Measurements from ENCODE around the gene NLRP1. TPM values are rescaled to one million over a fixed set of nuclear protein-coding genes. Genes with fewer than 3 reads are reported as not detected.
A peak's percentile ranks its signal among the peaks of the same experiment; 100 is the strongest.

Gene NLRP1
- total and polyA plus RNA-seq, 10 of the 15 experiments (the other 5 are each of a cell fraction or from before 2014, with no cell fraction given) = 2.8 to 21.8 (median 11.9) TPM

DNA sequence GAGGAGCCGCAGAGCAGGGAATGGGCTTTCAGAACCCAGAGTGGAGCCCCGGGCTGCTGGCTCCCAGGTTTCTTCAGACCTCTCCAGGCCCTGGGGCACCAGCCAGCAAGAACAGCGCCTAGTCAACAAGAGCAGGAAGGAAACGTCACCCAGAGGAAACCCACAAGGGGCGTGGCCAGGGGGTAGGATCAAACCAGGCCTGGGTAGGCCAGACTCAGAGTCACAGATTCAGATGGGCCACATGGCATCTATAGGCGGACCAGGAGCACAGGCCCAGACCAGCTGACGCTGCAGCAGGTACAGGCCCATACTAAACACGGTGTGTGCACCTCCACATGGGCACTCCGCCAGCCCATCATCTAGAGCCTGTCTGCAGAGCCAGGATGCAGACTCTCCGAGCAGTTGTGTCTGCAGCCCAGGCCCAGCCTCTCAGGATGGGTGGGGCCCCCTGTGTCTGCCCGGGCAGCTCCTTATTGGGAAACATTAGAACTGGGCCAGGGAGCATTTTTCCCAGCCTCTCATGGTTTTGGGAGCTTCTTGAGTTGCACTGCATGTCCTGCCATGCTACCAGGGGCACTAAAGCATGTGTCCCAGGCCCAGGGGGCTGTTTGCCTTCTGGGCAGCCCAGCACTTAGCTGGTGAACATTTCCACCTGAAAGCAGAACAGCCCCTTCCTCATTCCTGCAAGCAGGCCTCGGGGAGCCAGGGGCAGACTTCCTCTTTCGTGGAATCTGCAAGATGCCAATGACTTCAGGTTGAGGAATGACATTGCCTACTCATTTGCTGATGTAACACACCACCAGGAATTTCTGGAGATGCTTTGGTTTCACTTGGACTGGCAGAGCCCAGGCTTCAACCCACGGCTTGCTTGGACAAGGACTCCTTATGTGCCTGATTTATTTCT is at the start of gene NLRP1 (continued):
- TF ChIP-seq, protein P1, sequence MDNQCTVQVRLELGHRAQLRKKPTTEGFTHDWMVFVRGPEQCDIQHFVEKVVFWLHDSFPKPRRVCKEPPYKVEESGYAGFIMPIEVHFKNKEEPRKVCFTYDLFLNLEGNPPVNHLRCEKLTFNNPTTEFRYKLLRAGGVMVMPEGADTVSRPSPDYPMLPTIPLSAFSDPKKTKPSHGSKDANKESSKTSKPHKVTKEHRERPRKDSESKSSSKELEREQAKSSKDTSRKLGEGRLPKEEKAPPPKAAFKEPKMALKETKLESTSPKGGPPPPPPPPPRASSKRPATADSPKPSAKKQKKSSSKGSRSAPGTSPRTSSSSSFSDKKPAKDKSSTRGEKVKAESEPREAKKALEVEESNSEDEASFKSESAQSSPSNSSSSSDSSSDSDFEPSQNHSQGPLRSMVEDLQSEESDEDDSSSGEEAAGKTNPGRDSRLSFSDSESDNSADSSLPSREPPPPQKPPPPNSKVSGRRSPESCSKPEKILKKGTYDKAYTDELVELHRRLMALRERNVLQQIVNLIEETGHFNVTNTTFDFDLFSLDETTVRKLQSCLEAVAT (IDR thresholded peaks at IDR 0.05) = peak; percentile 100
- TF ChIP-seq, protein P2, sequence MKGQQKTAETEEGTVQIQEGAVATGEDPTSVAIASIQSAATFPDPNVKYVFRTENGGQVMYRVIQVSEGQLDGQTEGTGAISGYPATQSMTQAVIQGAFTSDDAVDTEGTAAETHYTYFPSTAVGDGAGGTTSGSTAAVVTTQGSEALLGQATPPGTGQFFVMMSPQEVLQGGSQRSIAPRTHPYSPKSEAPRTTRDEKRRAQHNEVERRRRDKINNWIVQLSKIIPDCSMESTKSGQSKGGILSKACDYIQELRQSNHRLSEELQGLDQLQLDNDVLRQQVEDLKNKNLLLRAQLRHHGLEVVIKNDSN (IDR thresholded peaks at IDR 0.05; ENCODE audit: borderline replicate concordance, extremely low read length, insufficient read depth, low read depth, low read length) = peak; percentile 23
- TF ChIP-seq CHD1 (IDR thresholded peaks at IDR 0.05; ENCODE audit: low read depth, low read length) = no peak
- TF ChIP-seq, protein P3, sequence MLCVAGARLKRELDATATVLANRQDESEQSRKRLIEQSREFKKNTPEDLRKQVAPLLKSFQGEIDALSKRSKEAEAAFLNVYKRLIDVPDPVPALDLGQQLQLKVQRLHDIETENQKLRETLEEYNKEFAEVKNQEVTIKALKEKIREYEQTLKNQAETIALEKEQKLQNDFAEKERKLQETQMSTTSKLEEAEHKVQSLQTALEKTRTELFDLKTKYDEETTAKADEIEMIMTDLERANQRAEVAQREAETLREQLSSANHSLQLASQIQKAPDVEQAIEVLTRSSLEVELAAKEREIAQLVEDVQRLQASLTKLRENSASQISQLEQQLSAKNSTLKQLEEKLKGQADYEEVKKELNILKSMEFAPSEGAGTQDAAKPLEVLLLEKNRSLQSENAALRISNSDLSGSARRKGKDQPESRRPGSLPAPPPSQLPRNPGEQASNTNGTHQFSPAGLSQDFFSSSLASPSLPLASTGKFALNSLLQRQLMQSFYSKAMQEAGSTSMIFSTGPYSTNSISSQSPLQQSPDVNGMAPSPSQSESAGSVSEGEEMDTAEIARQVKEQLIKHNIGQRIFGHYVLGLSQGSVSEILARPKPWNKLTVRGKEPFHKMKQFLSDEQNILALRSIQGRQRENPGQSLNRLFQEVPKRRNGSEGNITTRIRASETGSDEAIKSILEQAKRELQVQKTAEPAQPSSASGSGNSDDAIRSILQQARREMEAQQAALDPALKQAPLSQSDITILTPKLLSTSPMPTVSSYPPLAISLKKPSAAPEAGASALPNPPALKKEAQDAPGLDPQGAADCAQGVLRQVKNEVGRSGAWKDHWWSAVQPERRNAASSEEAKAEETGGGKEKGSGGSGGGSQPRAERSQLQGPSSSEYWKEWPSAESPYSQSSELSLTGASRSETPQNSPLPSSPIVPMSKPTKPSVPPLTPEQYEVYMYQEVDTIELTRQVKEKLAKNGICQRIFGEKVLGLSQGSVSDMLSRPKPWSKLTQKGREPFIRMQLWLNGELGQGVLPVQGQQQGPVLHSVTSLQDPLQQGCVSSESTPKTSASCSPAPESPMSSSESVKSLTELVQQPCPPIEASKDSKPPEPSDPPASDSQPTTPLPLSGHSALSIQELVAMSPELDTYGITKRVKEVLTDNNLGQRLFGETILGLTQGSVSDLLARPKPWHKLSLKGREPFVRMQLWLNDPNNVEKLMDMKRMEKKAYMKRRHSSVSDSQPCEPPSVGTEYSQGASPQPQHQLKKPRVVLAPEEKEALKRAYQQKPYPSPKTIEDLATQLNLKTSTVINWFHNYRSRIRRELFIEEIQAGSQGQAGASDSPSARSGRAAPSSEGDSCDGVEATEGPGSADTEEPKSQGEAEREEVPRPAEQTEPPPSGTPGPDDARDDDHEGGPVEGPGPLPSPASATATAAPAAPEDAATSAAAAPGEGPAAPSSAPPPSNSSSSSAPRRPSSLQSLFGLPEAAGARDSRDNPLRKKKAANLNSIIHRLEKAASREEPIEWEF (IDR thresholded peaks at IDR 0.05; ENCODE audit: insufficient replicate concordance, low read depth, low read length) = no peak
- TF ChIP-seq ZNF217 (IDR thresholded peaks at IDR 0.05) = no peak
